Erythroblast (primary cell): Measurements from ENCODE around the gene GBF1.

Experiments used
- GATA1 ChIP-seq: IDR thresholded peaks from 2 replicates; pipeline ENCODE4 v1.6.1; 2011; ENCODE audit warnings: low read depth, mild to moderate bottlenecking, control low read depth, low read length, moderate library complexity
- POLR2A ChIP-seq: IDR thresholded peaks from 2 replicates; pipeline ENCODE4 v1.6.1; 2011; ENCODE audit warnings: mild to moderate bottlenecking, low read length

DNA sequence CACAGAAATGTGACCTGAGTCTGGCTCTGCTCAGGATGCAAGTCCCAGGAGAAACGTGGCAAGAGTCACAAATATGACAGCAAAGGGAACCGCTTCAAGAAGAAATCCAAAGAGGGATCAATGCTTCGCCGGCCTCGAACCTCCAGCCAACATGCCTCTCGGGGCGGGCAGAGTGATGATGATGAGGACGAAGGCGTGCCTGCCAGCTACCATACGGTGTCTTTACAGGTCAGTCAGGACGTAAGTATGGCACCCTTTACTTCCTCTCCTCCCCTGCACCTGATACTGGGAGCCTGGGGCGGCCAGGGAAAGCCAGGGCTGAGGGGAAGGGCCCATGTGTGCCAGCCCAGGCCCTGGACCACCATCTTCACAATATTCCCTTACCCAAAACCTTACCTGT lies 131.6 kb downstream of the GBF1 start:
- TF ChIP-seq GATA1 (no peak), POLR2A (no peak)
